IMR-90 (cell line): ENCODE results near the gene CDH13.

Experiments
- ELK1 ChIP-seq: fragments of 150-350 bp; IDR thresholded peaks from 2 replicates; pipeline ENCODE4 v1.6.1; 2016; ENCODE audit warnings: low read depth, mild to moderate bottlenecking, low read length, moderate library complexity, borderline replicate concordance
- MAFK ChIP-seq: IDR thresholded peaks from 2 replicates; pipeline ENCODE4 v1.6.1; 2012; ENCODE audit warnings: low read depth, low read length, improper control_type of control experiment
- POLR2A ChIP-seq: IDR thresholded peaks from 2 replicates; pipeline ENCODE4 v1.6.1; 2012; ENCODE audit warnings: mild to moderate bottlenecking, low read depth, low read length
- TF ChIP-seq, protein P1 (sequence below): conservative IDR thresholded peaks from 2 replicates; pipeline ENCODE4 v1.5.1; 2012; ENCODE audit warnings: mild to moderate bottlenecking, low read depth, low read length, improper control_type of control experiment
- TF ChIP-seq, protein P2 (sequence below): fragments of 150-350 bp; IDR thresholded peaks from 2 replicates; pipeline ENCODE4 v1.6.1; 2017; ENCODE audit warnings: mild to moderate bottlenecking, antibody characterized with exemption, low read length, low read depth

GRCh38 chr16:83586036-83586435 is 959.3 kb downstream of the CDH13 start:
- no peak for TF ChIP-seq ELK1
- TF ChIP-seq, protein P1, sequence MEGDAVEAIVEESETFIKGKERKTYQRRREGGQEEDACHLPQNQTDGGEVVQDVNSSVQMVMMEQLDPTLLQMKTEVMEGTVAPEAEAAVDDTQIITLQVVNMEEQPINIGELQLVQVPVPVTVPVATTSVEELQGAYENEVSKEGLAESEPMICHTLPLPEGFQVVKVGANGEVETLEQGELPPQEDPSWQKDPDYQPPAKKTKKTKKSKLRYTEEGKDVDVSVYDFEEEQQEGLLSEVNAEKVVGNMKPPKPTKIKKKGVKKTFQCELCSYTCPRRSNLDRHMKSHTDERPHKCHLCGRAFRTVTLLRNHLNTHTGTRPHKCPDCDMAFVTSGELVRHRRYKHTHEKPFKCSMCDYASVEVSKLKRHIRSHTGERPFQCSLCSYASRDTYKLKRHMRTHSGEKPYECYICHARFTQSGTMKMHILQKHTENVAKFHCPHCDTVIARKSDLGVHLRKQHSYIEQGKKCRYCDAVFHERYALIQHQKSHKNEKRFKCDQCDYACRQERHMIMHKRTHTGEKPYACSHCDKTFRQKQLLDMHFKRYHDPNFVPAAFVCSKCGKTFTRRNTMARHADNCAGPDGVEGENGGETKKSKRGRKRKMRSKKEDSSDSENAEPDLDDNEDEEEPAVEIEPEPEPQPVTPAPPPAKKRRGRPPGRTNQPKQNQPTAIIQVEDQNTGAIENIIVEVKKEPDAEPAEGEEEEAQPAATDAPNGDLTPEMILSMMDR = no peak
- TF ChIP-seq POLR2A = no peak
- TF ChIP-seq MAFK = no peak
- TF ChIP-seq, protein P2, sequence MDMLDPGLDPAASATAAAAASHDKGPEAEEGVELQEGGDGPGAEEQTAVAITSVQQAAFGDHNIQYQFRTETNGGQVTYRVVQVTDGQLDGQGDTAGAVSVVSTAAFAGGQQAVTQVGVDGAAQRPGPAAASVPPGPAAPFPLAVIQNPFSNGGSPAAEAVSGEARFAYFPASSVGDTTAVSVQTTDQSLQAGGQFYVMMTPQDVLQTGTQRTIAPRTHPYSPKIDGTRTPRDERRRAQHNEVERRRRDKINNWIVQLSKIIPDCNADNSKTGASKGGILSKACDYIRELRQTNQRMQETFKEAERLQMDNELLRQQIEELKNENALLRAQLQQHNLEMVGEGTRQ = no peak
